Left lobe of liver (tissue), 2 donors: Measurements from ENCODE around the gene IL5RA. TPM values are rescaled to one million over a fixed set of nuclear protein-coding genes. Genes with fewer than 3 reads are reported as not detected.

Experiments used
- ATAC-seq: fragments of 200-7000 bp; cut with Tn5 transposase; one replicate; pipeline ENCODE4 v1.9.1; 2020; ENCODE audit warnings: mild to moderate bottlenecking, moderate library complexity
- DNase-seq: peaks from one replicate; pipeline ENCODE4 v3.0.0-alpha.2; 2020; ENCODE audit warnings: low spot score
- total RNA-seq: library from RNA; stranded (reverse); gene quantifications from one replicate; pipeline ENCODE4 v1.2.1, GENCODE V29; 2021
- donor health status: DM: no; HTN: no; CAD: no; lungs with moderate emphysema.
- donor health status: DM: no; HTN: yes; CAD: no.

Gene IL5RA, protein sequence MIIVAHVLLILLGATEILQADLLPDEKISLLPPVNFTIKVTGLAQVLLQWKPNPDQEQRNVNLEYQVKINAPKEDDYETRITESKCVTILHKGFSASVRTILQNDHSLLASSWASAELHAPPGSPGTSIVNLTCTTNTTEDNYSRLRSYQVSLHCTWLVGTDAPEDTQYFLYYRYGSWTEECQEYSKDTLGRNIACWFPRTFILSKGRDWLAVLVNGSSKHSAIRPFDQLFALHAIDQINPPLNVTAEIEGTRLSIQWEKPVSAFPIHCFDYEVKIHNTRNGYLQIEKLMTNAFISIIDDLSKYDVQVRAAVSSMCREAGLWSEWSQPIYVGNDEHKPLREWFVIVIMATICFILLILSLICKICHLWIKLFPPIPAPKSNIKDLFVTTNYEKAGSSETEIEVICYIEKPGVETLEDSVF
- not detected for total RNA-seq

DNA sequence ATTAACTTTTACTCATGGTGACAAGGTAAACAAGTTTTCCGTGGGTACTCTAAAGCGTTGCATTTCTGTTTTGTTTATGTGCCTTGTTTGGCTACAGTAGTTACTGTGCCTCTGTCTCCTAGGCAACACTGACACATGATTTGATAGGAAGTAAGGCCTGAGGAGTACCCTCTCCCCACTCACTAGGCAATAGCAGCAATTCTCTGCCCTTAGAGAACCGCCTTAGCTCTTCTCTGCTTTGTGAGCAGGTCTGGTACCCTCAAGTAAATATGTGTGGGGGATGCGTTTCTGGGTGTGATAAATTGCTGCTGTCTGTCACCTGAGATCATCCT lies at the start of gene IL5RA:
Gene IL5RA, minus strand, starts transcription at position 76 of the 332 bp plus-strand sequence. CDS start 5,390 bp downstream, outside the sequence.
- ATAC-seq (no peak), DNase-seq (no peak)

DNA sequence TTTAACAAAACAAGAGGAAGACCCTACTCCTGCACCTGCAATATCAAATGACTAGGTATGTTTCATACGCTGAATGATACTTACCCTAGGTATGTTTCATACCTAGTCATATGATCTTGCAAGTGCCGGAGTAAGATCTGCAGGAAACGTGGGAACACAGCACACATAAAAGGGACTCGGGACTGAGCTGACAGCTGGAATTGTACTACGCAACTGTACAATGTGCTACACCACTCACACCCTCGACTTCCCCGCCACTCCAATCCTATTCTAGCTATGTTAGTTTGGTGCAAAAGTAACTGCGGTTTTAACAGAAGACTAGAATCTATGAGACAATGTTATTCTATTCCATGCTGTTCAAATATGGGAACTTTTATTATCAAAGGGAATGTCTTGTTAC lies 47.3 kb upstream of the IL5RA start:
- no peak for ATAC-seq
- no peak for DNase-seq

DNA sequence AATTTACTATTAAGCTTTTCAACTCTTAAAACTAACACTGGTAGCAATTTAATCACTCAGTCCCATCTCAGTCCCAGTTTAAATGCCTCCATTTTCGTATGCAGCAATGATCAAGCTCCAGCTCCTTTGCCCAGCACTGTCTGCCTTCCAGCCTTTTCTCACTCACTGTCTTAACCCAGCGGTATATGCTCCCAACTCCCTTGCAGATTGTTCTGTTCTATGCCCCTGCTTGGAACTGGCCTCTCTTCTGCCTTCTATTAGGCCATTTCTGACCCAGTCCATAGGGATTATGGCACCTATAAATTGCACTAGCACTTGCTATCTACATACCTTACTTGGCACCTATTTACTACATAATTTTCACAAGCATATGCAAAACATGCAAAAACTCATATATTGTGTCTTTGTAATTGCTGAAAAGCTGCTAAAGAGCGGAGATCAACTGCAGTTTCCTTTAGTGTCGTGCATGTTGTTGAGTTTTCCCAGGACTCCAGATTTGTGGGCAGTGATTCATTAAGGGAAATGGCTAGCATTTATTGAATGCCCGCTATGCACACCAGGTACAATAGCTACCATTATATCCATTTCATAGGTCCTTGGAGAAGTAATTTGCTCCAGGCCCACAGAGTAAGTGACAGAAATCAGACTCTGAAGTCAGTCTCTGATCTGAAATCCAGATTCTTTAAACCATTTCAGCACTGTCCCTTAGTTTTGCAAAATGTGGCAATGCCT lies 44.9 kb upstream of the IL5RA start:
- no peak for DNase-seq
- no peak for ATAC-seq

DNA sequence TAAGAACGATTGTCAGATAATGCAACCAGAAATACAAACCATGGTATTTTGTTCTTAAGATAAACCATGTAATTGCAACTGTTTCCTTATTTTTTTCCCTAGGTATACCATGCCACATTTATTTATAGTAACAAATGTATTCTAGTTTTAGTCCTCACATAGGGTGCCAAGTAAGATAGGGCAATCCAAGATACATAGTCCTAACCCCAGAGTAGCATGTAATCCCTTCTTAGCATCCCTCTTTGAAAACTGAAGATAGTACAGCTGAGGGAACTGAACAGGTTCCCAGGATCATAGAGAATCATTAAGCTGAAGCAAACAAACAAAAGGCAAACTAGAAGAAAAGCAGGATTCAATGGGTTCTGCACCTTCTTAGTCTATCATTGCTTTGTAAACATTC lies 41.3 kb upstream of the IL5RA start:
- DNase-seq, result no peak
- no peak for ATAC-seq

DNA sequence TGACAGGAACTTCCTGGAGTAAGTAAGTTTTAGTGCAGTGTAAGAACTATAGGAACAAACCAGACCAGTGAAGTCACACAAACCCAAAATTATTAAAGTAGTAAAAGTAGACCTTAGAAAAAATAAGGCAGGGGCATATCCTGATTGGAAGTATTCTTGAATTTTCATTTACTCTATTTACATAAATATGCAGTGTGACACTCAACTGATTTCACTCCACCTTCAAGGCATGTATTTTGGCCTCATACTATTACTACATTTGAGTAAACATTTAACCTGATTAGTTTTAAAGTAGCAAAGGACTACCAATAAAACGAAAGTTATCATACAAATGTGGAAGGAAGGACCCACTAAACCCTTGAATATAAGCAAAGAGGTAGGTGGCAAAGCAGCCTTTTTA lies 39.4 kb upstream of the IL5RA start:
- no peak for ATAC-seq
- no peak for DNase-seq

DNA sequence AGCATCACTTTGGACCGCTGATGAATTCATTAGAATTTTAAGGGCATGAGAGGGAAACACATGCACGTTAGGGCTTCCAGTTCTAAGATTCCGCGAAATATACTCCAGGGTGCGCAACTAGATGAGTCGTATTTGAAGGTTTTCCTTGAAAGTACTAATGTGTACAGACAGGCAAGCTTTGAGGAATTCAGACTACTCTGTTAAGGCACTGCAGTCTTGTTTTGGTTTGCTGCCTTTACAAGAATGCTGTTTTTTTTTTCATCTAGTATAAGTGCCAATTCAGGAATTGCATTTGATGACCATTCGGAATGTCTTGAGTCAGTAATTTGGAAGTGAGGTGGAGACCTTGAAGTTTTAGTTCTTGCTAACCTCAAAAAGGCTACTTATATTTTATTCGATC lies 35.7 kb upstream of the IL5RA start:
- no peak for ATAC-seq
- DNase-seq, result no peak

DNA sequence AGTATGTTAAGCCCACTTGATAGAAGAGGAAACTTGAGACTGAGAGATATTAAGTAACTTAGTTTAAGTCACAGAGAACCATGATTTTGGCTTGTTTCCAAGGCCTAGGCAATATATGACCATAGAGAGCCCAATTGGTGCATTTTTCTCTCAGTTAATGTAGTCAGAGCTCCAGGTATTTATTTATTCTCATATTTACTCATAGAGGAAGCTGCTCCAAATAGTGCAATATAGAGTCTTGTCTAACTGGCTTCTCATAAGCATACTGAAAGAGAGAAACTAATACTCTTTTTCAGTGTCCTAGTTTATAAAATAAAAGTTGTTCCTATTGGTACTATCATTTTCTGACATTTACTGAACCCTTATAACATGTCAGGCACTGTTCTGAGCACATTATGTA lies 31.8 kb upstream of the IL5RA start:
- ATAC-seq (no peak), DNase-seq (no peak)

DNA sequence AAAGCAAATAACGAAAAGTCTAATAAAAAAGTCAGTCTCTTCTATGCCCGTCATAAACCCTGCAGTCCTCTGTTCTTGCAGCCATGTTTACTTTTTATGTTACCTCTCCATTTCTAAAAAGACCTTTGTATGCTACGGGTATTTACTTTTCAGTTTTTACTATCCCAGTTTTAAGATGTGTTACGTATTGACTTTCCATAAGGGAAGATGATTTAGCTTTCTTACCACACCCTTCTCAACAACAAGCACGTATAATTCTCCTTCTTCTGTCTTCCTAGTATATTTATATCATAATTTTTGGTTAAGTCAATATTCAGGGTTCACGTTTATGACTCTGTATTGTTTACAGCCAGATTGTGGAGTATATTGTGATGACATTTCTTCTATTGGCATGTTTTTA lies 27.4 kb upstream of the IL5RA start:
- ATAC-seq, result no peak
- DNase-seq, result no peak

DNA sequence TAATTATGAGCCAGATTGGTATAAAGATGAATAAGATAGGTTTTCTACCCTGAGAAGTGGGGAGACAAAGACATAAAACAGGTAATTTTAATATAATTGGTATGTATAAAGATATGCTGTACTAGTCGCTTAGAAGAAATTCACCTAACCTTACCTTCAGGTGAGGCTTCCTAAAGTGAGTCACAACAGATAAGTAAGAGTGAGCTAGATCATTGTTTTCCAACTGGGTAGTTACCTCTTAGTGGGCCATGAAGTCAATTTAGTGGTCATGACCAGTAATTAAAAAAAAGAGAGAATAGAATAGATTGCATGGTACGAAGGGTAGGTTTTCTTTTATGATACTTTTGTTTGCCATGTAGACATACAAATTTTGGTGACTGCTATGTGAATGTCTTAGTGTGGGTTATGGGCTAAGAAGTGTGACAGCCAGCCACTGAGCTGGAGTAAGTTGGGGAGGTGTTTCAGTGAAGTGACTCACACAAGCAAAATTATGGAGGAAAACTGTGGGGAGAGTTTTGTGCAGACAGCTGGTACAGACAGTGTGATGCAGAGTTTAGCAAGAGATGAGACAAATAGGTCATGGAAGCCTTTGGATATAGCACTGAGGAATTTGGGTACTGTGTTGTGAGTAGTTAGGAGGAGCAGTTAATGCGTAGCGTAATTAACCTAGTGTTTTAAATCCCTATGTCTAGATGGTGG lies 24.7 kb upstream of the IL5RA start:
- DNase-seq (no peak), ATAC-seq (no peak)

DNA sequence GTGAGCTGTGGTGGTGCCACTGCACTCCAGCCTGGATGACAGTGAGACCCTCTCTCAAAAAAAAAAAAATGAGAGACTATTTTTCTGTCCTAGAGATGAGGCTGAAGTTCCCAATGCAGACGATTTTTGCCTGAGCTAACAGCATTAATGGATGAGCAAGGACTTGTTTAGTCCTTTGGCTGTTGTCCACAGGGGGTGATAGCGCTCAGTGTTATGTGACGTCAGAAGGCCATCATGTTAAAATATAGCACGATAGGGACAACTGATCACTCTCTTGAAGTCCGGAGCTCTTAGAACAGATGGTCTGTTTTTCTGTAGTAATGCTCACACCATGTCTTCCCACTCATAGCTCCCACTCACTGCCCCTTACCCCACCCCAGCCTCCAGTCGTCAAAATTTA lies 23.3 kb upstream of the IL5RA start:
- no peak for ATAC-seq
- no peak for DNase-seq

DNA sequence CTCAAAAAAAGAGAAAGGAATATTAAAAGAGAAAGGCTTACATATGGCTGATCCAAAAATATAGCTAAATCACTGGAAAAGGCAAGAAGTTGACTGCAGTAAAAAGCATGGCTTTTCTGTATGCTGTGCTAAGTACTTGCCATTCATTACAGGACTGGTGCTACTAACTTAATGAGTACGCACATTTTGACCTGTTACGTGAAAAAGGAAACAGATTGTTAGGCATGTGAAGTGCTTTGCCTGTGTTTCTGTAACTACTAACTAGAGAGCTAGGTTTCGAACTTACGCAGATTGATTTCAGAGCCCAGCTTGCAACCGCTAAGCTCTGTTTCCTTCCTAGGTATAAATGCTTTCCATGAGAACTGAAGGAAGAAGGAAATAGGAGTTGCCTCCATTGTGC lies 19.4 kb upstream of the IL5RA start:
- ATAC-seq (no peak), DNase-seq (no peak)

DNA sequence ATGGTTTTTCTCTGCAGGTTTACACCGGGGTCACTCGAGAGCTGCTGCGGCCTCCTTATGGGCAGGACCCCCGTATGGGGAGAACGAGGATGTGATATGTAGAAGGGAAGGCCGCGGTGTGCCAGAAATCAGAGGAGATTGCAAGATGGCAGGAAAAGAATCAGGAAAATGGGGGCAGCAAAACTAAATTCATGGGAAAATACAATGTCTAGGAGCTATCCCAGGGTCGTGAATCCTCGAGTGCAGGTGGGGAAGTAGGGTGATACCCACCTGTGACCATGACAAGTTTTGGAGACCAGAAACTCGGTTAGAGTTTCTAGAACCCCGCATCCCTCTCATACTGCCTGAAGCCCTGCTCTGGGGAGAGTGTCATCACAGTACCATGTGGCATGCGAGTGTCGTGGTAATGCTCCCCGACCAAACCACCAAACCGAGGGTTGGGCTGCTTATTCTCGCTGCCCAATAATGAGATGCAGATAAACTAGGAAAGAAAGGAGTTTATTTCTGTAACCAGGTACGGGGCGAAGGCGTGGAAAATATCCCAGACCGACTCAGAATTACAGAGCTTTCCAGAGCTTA lies 17.3 kb upstream of the IL5RA start:
- no peak for ATAC-seq

DNA sequence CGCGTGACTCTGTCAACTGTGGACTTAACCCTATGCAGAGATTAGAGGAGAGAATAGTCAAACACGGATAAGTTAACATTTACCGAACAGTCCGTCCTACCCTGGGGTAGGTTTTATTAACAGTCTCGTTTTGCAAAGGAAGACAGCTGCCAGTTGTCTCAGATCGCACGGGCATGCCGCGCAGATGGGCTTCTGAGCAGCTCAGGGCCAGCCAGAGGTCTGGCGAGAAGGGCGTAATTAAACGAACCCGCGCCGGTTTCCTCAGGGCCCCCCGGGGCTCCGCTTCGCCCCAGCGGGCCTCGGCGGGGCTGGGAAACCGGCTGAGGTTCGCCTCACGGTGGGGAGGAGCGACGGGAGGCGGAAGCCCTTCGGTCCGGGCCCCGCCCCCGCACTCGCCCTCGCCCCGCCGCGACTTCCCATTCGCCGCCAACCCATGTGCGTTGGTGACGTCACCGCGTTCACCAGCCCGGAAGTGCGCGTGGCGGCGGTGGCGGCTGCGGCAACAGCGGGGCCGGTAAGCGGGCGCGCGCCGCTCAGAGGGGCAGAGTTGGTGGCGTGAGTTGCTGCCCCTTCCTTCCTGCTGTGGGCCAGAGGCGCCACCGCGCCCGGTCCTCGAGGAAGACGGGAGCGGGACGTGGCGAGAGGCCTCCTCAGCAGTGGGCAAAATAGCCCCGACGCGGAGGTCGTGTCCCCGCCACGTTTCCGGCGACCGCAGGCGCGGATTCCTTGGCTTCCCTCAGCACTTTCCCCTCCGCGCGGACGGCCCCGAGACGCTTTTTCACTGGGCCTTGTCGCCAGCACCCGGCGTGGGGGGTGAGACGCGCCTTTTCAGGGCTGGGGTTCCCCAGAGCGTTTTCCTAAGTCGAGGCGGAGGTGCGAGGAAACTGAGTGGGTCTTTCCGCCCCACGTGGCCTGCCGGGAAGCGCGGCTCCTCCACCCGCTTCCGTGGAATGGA lies 16.6 kb upstream of the IL5RA start, which contains the start of gene TRNT1:
Gene TRNT1, plus strand, starts transcription at position 464 of the 955 bp plus-strand sequence. CDS start 2,101 bp downstream, outside the sequence.
- ATAC-seq (peak; percentile 99), DNase-seq (peak; percentile 96)

More for the DNA sequence above, 17.3 kb upstream of the IL5RA start:
- DNase-seq, result no peak

DNA sequence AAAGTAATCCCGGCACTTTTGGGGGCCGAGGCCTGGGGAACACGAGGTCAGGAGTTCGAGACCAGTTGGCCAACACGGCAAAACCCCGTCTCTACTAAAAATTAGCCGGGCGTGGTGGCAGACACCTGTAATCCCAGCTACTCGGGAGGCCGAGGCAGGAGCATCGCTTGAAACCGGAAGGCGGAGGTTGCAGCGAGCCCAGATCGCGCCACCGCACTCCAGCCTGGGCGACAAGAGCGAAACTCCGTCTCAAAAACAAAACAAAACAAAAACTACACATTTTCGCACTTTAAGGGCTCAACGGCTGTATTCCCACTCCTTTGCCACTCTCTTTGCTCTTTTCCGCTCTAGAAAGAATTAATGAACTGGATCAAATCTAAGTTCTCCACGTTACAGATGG lies 15.8 kb upstream of the IL5RA start:
- ATAC-seq (no peak), DNase-seq (no peak)

DNA sequence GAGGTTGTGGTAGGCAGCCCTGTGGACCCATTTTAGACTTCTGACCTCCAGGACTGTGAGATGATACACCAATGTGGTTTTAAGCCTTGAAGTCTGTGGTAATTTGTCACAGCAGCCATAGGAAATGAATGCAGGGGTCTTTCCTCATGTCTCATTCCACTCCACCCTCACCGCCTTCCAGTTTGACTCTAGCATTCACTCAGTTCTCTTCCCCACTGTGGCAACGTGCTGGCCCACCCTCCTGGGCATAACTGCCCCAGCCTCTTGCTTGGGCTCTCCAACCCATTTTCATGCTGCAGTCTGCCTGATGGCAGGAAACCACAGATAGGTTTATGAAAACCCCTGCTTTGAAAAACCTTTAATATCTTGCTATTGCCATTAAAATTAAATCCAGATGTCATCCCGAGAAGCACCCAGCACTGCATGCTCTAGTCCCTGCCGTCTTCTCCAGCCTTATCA lies 9.2 kb upstream of the IL5RA start:
- ATAC-seq, result no peak
- DNase-seq, result no peak

DNA sequence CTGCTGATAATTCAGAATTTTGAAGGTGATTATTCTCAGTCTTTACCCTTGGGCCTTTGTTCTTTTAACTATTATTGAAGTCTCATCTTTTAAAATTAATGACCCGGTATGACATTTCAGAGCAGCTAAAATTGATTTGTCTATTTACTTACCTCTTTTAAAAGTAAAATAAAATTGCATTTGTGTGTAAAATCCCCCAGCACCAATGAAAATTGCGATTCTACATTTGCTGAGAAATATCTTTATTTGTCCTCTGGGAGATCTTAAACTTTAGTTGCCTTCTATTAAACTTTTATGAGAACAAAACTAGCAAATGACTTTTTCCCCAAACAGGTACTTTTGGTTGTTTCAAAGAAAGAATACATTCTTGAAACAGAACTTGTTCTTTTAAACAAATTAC lies 7.5 kb upstream of the IL5RA start:
- DNase-seq (no peak), ATAC-seq (no peak)

DNA sequence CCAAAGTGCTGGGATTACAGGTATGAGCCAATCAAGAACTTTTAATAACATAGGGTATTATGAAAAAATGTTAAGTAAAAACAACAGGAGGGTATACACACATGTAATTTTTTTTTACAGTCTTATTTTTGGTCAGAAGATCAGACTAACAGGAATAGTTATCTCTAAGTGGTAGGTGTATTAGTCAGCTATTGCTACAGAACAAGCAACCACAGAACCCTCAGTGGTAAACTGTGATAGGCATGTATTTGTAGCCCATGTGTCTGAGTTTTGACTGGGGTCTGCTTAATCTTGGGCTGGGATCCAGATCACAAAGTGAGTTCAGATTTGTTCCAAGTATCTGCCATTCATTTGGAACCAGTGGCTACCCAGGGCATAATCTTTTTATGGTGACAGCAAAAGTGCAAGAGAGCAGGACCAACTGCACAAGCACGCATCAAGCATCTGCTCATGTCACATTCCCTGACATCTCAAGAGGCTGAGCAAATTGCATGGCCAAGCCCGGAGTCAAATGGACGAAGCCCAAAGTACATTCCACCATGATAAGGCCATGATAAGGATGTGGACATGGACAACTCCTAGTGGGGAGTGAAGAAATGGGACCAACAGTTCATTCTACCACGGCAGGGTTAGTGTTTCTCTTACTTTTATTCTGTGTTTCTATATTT lies 3.0 kb upstream of the IL5RA start:
- no peak for ATAC-seq

DNA sequence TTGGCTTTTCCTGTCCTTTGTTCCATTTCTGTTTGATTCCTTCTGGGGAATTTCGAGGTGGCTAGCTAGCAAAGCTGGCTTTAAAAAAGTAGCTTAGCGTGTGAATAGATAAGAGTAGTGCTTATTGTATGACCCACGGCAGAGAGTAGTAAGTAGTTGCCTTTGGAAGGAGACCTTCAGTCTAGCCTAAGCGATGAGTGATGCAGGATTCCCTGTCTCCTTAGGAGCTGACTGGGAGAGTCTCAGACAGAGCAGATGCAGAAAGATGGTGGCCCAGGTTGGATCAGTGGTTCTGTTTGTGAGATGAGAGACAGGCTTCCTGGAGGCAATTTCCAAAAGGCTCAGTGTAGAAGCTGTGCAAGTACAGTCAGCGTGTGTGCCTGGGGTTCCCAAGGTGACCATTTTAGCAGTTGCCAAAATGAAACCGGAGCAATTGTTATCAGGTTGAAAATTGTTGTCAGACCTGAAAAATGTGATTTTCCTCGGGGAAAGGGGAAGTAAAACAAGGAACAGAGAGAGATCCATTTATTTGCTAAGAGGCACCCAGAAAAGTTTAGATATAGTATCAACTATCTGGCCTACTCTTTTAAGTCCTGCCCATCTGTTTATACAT lies 681 bp upstream of the IL5RA start:
- DNase-seq, result no peak
- no peak for ATAC-seq

More for the DNA sequence above, 3.0 kb upstream of the IL5RA start:
- no peak for DNase-seq
